NOMO-1 treated with DMSO at 0.1 percent for 48 hours (cell line): ENCODE data around the gene CBLN3.

ENCODE experiments used
- DNase-seq: peaks from one replicate; lab custom pipeline; 2025; ENCODE audit not compliant: unreplicated experiment; lab: John Stamatoyannopoulos, UW

The CBLN3 gene

DNA sequence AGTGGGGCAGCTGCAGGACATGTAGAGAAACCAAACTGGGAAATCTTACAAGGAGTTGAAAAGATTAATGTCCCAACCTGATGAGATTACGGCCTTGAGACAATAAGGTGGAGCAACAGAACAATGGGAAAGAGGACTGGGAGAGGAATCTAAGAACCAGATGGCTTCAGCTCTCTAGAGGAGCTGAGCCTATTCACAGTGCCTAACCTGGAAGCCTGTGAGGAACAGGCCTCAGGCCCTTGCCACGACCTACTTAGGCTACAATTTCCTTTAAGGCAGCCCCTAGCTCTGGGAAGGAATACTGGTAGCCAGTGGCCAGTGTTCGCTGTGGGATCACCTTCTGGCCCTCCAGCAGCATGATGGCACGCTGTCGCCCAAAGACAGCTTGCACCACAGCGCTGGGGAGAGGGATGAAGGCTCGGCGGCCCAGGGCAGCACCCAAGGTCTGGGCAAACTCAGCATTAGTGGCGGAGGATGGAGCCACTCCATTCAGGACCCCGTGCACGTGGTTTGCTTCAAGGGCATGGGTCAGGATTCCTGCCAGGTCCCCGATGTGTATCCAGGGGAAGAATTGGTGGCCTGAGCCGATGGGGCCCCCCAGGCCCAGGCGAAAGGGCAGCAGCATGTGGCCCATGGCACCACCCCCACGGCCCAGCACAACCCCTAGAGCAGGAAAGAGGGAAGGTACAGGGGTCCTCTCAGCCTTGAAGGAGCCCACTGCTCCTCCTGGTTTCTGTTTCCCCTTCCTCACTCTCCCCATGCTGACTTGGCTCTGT, 10.6 kb upstream of the CBLN3 start:
- no peak for DNase-seq

DNA sequence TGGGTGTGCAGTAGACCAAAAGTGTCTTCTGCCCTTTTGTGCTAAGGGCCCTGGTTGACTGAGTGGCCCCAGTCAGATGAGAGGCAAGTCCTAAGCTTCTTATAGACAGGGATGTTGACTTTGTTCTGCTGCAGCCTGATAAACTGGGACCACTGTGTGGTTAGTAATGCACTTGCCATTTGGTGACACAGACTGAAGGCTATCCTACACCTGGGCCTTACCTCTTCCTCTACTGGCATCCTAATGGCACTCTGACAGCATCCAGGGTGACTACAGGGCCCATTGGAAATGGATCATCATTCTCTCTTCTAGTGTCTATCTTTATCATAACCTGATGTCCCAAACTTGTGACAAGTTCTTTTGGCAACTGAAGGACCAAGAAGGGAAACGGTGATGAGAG, 9.8 kb upstream of the CBLN3 start:
- DNase-seq: no peak

DNA sequence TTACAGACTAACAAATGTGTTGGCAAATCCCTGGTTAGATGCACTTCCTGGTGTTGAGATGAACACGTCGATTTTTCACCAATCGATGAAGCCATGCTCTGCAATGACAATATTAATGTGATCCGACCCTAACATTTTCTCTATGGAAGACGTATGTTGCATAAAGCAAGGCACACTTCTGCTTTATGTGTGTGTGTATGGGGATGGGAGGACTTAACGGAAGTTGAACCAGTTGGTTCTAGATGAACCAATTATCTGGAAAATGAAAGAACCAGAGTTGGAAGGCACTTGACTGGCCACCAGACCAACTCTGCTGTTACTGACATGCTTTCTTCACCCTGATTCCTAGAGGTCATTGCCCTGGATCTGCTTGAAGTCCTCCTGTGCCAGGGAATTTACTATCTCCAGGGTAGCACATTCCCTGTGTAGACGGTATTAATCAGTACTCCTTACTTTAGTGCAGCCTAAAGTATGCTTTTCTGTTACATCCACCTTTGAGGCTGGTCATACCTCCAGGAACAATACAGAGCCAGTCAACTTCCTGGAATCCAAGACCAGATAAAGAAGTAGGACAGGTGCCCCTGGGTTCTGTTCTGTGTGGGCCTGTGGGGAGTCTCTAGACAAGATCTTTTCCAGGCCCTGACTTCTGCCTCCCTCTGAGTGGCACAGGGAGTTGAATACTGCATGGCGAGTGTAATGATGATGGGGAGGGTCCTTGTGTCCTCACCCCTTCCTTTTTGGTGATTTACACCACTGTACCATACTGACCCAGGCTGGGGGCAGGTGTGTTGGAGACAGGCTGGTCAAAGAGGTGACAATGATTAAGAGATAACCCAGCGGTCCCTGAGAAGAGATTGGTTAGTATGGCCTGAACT, 9.0 kb upstream of the CBLN3 start:
- peak; percentile 43 for DNase-seq

DNA sequence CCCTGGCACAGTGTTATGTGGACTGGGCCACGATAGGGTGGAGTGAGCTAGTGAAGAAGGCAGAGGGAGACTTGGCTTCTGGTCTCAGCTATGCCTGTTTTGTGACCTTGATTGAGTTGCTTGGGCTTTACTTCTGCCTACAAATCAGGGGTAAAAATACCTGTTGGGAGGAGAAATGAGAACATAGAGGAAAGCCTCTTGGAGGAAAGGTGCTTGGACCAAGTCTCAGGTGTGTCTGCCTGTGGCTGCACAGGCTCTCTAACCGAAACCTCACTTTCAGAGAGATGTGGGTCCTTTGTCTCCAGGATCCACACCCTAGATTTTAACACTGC, 8.2 kb upstream of the CBLN3 start:
- DNase-seq: no peak

DNA sequence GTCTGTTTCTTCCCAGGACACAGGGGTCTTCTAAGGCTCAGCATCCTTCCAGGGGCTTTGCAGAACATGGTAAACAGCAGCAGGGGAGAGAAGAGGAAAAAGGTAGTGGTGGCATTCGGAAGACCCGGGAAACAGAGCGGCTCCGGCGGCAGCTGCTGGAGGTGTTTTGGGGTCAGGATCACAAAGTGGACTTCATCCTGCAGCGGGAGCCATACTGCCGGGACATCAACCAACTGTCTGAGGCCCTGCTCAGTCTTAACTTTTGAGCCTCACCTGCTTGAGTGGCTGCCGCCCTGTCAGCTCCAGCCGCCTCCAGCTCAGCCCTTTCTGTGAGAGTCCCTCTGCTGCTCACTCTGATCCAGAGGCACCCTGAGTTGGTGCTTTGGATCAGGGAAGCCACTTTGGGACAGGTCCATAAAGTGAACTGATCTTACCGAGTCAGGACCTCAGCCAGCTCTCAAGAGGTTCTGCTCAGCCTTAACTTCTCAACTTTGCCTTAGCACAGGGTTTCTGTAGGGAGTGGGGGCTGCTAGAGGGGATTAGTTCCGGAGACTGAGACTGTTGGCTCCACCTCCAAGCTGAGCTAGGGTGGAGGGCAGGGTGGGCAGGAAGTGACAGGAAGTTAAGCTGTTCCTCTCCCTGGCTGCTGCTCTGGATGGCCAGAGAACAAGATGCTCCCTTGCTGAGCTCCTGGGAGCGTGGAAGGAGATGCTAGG, 7.7 kb upstream of the CBLN3 start:
- no peak for DNase-seq

DNA sequence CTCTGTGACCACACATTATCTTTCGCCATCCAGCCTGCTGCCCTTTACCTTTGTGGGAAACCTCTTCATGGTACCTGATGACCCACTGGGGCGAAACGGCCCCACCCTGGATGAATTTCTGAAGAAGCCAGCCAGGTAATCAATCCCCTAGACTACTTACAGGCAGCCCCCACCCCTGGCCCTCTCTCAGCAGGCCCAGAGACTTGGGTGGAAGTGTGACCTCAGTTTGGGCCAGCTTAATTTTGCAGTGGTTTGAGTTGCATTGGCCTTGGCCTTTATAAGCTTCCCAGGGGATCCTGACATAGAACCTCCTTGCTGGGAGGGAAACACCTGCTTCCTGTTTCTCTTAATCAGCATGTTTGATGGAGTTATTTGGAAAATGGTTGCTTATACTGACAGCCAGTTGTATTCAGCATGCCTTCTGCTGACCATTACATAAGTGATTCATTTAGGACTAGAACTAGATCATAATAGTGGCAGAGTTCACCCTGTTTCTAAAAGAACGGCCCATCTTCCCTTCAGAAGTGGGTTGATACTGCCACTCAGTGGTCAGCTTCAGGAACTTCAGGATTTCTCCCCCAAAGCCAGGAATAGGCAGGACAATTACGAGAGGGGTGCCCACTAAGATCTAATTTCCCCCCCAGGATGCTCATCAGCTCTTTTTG, 7.0 kb upstream of the CBLN3 start:
- peak; percentile 69 for DNase-seq

DNA sequence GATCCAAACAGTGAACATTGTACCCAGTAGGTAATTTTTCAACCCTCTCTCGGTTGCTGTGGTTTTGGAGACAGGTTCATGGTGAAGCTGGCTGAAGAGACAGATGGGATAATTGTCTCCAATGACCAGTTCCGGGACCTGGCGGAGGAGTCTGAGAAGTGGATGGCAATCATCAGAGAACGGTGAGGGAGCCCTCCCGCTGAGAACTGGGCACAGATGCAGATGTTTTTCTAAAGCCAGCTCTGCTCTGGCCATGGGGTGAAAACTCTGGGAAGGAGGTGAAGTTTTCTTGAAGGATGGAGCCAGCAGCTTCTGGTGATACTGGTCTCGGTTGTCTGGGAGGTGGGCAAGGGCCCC, 6.5 kb upstream of the CBLN3 start:
- no peak for DNase-seq

DNA sequence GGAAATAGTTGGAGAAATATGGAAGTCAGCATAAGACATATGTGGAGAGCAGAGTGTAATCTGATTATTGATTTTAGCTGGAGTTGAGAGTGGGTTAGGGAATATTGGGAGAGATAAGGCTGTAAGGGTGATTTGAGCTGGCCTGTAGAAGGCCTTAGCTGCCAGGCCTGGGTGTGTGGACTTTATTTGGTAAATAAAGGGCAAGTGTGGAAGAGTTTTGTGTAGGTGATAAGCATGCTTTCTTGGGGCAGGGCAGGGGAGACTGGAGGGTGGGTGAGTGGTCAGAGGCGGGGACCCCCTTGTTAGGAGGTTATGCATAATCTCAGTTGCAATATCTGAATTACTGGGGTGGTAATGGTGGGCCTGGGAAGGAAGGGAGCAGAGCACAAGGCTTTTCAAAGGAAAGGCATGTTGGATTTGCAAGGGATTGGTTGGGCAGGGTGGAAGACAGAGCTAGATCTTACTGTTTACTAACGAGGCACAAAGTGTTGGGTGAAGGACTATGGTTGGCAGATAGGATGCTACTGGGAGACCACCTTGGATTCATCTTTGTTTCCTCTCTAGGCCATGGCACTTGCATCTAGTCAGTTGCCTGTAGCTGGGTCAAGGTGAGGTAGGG, 5.8 kb upstream of the CBLN3 start:
- DNase-seq: no peak

DNA sequence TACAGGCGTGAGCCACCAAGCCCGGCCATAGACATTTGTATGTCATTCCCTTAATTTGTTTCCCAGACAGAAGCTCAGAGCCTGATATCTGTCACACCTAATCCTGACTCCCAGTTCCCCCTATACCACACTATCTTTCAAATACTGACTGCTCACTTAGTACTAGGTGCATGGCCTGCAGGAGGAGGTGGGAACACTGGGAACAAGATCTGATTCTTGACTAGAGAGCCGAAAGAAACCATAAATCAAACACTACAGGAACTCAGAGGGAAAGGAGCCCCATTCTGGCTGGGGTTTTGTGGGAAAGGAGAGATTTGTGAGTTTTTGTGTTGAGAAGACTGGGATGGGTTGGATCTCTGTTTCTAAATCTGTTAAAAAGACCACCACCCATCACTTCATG, 5.2 kb upstream of the CBLN3 start:
- no peak for DNase-seq

DNA sequence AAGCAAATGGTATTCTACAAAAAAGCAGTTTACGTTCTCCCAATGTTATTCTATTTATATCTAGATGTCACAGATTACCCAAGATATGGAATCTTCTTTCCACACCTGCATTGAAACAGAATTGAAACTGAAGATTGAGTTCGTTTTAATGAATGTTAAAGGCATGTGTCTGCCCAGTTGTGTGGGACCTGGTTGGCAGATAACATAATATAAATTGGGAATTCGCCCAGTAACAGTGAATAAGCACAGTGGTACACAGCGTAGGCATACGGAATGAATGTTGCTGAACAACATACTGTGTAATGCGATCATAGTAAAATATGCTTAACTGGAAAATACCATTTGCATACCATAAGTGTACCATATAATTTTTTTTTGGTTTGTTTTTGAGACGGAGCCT, 4.6 kb upstream of the CBLN3 start:
- no peak for DNase-seq

DNA sequence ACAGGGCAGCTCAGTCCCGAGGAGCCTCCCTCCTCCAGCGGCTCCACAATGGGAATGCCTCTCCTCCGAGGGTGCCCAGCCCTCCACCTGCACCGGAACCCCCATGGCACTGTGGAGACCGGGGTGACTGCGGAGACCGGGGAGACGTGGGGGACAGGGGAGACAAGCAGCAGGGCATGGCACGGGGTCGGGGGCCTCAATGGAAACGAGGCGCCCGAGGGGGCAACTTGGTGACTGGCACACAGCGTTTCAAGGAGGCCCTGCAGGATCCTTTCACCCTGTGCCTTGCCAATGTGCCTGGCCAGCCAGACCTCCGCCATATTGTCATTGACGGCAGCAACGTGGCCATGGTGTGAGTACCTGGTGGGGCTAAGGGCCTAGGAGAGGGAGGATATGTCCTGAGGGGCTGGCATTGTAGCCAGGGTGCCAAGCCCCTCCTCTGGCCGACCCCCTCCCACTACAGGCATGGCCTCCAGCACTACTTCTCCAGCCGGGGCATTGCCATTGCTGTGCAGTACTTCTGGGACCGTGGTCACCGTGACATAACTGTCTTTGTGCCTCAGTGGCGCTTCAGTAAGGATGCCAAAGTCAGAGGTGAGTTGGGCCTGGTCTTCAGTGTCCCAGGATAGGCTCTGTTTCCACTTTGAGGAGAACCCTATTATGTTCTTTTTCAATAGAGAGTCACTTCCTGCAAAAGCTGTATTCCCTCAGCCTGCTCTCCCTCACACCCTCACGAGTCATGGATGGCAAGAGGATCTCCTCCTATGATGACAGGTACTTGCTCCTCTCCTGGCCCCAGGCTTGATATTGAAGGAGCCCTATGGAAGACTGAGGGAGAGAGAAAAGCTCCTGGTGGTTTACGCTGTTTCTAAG, 3.0 kb upstream of the CBLN3 start:
- DNase-seq: no peak

DNA sequence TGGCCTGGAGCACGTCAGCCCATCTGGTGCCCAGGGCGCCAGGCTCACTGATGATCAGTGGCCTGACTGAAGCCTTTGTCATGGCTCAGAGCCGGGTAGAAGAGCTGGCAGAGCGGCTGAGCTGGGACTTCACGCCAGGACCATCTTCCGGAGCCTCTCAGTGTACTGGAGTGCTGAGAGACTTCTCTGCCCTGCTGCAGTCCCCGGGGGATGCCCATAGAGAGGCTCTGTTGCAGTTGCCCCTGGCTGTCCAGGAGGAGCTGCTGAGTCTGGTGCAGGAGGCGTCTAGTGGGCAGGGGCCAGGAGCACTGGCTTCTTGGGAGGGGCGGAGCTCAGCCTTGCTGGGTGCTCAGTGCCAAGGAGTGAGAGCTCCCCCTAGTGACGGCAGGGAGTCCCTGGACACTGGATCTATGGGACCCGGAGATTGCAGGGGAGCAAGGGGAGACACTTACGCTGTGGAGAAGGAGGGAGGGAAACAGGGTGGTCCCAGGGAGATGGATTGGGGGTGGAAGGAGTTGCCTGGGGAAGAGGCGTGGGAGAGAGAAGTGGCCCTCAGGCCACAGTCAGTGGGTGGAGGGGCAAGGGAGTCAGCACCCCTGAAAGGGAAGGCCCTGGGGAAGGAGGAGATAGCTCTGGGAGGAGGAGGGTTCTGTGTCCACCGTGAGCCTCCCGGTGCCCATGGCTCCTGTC, 2.2 kb upstream of the CBLN3 start:
- DNase-seq: peak; percentile 89

DNA sequence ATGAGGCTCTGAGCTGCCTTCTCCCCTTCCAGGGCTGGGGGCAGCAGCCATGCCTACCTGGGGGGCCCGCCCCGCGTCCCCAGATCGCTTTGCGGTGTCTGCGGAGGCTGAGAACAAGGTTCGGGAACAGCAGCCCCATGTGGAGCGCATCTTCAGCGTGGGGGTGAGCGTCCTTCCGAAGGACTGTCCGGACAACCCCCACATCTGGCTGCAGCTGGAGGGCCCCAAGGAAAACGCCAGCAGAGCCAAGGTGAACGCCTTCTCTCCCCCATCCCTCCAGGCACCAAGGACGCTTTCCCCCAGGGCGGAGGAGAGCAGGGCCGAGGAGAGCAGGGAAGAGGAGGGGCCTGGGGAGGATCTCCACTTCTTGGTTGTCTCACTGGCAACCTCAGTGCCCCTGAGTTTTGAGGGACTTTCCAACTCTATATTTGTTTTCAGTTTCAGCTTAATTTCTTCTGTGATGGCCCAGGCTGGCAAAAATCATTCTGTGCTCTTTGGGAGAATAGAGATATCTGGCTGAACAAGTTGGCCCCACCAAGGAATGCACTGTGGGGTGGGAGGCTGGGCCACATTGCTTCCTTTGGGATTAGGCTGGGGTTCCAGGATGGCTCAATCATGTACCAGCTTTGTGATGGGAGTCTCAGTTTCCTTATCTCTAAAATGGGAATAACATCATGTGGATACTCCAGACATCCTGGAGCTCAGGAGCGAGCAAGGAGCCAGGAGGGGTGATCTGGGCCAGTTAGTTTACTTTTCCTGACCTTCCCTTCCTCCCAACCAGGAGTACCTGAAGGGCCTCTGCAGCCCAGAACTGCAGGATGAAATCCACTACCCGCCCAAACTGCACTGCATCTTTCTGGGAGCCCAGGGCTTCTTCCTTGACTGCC, 1.5 kb upstream of the CBLN3 start:
- DNase-seq: peak; percentile 2

DNA sequence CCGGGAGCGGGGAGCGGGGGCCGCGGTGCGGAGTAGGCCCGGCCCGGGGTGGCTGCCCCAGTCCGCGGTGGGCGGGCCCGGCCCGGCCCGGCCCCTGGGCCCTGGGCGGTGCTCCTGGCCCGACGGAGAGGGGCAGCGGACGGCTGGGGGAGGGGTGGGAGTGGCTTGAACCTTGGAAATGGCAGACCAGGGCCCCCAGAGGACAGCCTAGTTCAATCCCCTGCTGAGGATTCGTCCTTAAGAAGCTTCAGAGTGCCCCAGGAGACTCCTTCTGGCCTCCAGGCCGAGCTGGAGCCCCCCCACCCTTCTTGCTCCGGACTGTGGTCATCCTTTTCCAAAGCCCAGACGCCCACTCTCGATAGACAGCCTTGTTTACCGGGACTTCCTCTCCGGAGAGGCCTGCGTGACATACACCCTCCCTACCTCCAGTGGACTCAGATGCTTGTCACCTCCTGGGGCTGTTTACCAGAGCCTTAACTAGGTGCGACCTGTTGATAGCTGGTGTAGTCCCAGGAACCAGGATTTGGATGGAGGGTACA, 744 bp upstream of the CBLN3 start:
- DNase-seq: peak; percentile 56

DNA sequence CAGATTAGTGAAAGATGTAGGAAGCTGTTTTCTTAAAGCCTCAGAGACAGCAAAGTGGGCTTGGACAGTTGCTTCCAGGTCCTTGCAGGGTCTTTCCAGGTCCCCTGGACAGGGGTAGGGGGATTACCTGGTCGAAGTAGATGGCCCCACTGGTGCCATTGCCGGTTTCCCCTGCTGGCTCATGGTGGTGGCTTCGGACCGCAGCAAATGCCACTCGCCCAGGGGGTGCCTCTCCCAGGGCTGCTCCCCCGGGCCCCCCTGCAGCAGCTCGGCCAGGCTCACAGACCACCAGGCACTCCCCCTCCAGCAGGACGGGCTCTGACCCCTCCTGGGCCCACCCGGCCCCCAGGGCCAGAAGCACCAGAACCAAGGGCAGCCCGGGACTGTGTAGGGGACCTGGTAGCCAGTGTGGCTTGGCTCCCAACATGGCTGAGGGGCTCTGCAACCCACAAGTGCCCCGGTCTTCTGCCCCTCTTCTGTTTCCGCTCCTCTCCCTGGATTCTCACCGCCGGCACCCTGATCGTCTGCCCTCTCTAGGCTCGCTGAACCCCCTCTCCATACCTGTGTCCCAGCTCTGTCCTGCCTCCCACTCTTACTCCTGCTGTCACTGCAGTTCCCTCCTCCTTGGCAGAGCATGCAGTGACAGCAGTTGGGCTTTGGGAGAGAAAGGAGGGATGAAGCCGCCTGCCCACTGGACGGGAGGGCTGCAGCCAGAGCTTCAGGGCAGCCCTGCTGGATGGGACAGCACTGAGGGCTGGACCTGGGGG, 657 bp downstream of the CBLN3 start:
- DNase-seq: no peak

DNA sequence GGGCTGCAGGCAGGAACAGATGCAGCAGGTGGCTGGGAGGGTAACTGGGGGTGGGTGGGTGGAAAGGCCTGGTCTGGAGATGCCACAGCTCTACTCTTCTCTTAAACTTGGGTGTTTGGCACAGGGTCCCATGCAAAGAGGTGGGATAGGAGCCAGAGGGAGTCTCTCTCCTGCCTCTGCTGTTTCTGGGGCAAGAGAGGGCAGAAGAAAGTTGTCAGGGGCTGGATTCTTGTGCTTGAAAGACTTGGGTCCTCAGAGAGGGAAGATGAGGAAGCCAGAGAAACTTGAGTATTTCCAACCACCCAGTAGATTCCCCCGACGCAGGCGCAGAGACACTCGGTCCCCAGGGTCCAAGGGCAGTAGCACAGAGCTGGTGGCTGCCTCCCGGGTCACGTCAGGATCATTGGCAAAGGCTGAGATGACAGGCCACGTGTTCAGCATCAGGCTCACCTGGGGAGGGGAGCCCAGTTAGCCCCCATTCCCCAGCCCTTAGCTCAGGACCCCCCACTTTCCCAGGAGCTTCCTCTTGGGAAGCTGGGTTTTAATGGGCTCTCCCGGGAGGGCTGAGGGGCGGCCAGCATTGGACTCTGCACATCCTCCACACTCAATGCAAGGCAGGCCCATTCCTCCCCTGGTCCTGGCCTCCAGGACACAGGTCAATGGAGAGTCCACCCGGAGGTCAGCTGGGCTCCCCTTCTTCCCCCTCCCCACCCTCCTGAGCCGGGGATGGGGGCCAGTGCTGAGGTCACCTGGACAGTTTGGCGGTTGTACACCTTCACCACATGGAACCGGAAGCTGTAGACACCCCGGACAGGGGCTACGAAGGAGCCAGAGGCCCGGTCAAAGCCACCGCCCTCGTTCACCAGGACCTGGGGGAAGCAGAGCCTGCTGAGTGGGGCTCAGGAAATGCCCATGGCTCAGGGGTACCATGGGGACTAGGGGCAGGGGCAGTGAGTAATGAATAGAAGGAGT, 1.6 kb downstream of the CBLN3 start:
- DNase-seq: no peak
